ENCODE measurements around the gene ANG.
"Not testable (repeated sequence)": the region's sequence is repeated elsewhere in the genome, so short reads cannot be mapped to it uniquely, and the experiment has no call there.

ANG gene

DNA sequence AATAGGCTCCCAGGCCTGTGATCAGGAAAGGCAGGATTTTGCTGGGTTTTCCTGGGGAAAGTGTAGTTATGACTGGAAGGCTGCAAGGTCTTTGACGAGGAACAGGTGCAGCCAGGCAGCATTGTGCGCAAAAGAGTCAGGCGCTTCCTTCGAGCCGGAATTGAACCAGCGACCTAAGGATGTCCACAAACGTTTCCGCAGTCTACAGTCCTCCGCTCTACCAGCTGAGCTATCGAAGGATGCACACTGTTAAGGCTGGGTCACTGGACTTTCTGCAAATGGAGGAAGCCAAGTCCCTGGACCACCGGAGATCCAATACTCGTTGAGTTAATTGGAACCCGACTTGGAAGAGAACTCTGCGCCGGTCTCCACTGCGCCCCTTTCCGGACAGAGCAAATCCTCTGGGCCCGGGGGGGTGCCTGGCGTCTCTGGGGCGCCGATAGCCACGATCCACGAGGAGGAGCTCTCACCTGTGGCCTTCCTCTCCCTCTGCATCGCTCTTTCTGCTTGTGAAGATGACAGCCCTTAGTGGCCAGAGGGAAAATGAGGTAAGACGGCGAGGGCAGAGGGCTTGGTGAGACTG is 28.7 kb upstream of the ANG start:
- Mint-ChIP-seq H3K27ac (no peak overlapping the region), H3K9me3 (no peaks in the 10 kb centered on the region), H3K36me3 (no peaks in the 10 kb centered on the region), H3K27me3 (peaks cover 96% of the 10 kb centered on the region), H3K4me3 (no peak overlapping the region), H3K4me1 (peaks cover 48% of the 10 kb centered on the region)
- CTCF ChIA-PET = interaction anchor here (0.6 to 4.9 kb wide), 5 partner anchors 14 to 54 kb away, joined by 3 to 51 read pairs (median 5); no protein-coding TSS in a partner anchor
- DNase-seq = no peak

DNA sequence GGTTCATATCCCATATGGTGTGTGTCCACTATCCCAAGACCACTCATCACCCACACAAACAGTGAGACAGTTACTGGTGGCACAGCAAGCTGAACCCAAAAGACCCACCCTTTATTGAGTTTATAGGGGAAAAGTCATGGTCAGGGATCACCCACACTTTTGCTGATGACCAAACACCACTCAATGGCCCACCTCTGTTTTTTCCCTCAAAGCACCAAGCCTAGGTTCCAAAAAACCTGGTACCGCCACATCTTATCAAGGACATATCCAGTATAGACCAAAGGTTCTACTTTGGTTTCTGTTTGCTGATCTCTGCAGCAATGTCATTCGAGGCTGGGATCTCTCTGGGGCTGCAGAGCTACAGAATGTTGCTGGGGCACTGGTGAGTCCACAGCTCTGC is 27.4 kb upstream of the ANG start:
- Mint-ChIP-seq H3K36me3 (no peaks in the 10 kb centered on the region), H3K27ac (no peak overlapping the region), H3K9me3 (no peaks in the 10 kb centered on the region), H3K4me1 (peaks cover 48% of the 10 kb centered on the region), H3K4me3 (no peak overlapping the region), H3K27me3 (peaks cover 89% of the 10 kb centered on the region)
- no peak for DNase-seq
- CTCF ChIA-PET = interaction anchor here (0.5 to 2.4 kb wide), 5 partner anchors 23 to 39 kb away, joined by 3 to 11 read pairs (median 4); partner anchors contain the start of gene RNASE4

DNA sequence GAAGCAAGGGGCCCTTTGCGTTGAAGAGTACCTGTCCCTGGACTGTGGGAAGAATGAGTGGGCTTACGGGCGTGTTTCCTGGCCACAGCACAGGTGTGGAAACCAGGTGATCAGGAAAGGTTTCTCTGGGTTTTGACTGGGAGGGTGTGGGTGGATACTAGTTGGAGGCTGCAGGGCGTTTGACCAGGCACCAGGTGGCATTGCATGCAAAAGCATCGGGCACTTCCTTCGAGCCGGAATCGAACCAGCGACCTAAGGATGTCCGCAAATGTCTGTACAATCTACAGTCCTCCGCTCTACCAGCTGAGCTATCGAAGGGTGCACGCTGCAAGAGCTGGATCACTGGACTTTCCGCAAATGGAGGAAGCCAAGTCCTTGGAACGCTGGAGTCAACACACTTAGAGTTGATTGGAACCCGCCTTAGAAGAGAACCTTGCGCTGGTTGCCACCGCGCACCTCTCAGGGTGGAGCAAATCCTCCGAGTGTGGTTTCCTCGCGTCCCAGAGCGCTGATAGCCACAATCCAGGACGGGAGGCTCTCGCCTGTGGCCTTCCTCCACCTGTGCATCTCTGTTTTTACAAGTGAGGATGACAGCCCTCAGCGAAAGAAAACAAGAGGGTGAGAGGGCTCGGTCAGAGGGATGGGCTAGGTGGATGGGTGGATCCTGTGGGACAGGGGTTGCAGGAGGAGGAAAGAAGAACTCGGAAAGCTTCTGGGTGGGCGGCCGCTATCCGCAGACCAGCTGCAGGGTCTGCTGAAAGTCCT is 25.4 kb upstream of the ANG start:
- Mint-ChIP-seq H3K27me3 (peaks cover 70% of the 10 kb centered on the region), H3K27ac (no peak overlapping the region), H3K4me1 (peaks cover 48% of the 10 kb centered on the region), H3K9me3 (peaks cover 2% of the 10 kb centered on the region), H3K36me3 (peaks cover 1% of the 10 kb centered on the region), H3K4me3 (peak overlapping the region; percentile 68)
- CTCF ChIA-PET = interaction anchor here (0.6 to 4.2 kb wide), 10 partner anchors 11 to 37 kb away, joined by 3 to 56 read pairs (median 4); partner anchors contain the start of gene RNASE4
- DNase-seq = peak; percentile 82

DNA sequence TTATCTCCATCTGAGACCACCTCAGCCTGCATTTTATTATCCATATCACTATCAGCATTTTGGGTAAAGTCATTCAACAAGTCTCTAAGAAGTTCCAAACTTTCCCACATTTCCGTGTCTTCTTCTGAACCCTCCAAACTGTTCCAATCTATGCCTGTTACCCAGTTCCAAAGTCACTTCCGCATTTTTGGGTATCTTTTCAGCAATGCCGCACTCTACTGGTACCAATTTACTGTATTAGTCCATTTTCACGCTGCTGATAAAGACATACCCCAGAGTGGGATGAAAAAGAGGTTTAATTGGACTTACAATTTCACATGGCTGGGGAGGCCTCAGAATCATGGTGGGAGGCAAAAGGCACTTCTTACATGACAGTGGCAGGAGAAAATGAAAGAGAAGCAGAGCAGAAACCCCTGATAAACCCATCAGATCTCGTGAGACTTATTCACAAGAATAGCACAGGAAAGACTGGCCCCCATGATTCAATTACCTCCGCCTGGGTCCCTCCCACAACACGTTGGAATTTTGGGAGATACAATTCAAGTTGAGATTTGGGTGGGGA is 22.1 kb upstream of the ANG start:
- H3K36me3 Mint-ChIP-seq = not testable (repeated sequence)
- peak overlapping the region; percentile 47 for H3K27ac Mint-ChIP-seq

DNA sequence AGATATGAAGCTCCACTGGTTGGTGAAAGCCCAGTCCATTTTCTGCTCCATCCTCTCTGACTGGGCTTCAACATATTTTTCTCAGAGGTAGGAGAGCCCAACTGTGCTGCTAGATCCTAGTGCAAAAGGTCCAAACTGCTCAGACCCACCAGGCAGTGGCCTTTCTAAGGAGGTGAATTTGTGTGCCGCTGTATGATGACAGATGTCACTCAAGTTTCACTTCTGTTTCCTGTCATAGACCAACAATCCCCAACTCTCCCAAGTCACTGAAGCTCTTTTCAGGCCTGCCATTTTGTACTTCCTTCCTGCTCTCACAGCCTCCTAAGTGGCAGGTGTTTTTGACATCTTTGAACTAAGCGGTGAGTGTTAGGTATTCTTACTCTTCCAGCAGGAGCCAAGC is 20.6 kb upstream of the ANG start:
- CTCF ChIA-PET = interaction anchor here (0.8 to 6.1 kb wide), 4 partner anchors 11 to 114 kb away, joined by 3 to 37 read pairs (median 6); partner anchors contain the start of gene RNASE4
- peak; percentile 39 for DNase-seq
- peaks cover 26% of the 10 kb centered on the region for H3K27me3 Mint-ChIP-seq
- peak overlapping the region; percentile 88 for H3K27ac Mint-ChIP-seq
- no peak overlapping the region for H3K4me3 Mint-ChIP-seq
- peaks cover 2% of the 10 kb centered on the region for H3K9me3 Mint-ChIP-seq
- peaks cover 6% of the 10 kb centered on the region for H3K36me3 Mint-ChIP-seq
- peaks cover 39% of the 10 kb centered on the region for H3K4me1 Mint-ChIP-seq

More for the DNA sequence above, 22.1 kb upstream of the ANG start:
- not testable (repeated sequence) for DNase-seq, H3K4me3 Mint-ChIP-seq, H3K9me3 Mint-ChIP-seq
- H3K4me1 Mint-ChIP-seq = peaks cover 52% of the 10 kb centered on the region
- peaks cover 41% of the 10 kb centered on the region for H3K27me3 Mint-ChIP-seq
- CTCF ChIA-PET = interaction anchor here (4.2 kb wide), 1 partner anchor 14 kb away, joined by 56 read pairs; no protein-coding TSS in a partner anchor

- Mint-ChIP-seq H3K27me3 (peaks cover 23% of the 10 kb centered on the region), H3K4me1 (peaks cover 30% of the 10 kb centered on the region), H3K36me3 (peaks cover 6% of the 10 kb centered on the region), H3K9me3 (peaks cover 2% of the 10 kb centered on the region), H3K4me3 (no peak overlapping the region), H3K27ac (no peak overlapping the region)
- no peak for DNase-seq
- CTCF ChIA-PET = interaction anchor here (1.0 to 6.1 kb wide), 2 partner anchors 13 to 24 kb away, joined by 3 to 37 read pairs; partner anchors contain the start of gene RNASE4
These were observed 19.6 kb upstream of the ANG start for GRCh38 chr14:20668969-20669368.

GRCh38 chr14:20671597-20672283 is 16.8 kb upstream of the ANG start:
- peaks cover 22% of the 10 kb centered on the region for H3K27me3 Mint-ChIP-seq
- no peak overlapping the region for H3K4me3 Mint-ChIP-seq
- no peak overlapping the region for H3K27ac Mint-ChIP-seq
- peaks cover 23% of the 10 kb centered on the region for H3K4me1 Mint-ChIP-seq
- peaks cover 6% of the 10 kb centered on the region for H3K36me3 Mint-ChIP-seq
- H3K9me3 Mint-ChIP-seq = no peaks in the 10 kb centered on the region
- CTCF ChIA-PET = interaction anchor here (6.1 kb wide), 1 partner anchor 10 kb away, joined by 37 read pairs; the partner anchor contains the start of gene RNASE4
- no peak for DNase-seq

- Mint-ChIP-seq H3K27me3 (peaks cover 24% of the 10 kb centered on the region), H3K27ac (no peak overlapping the region), H3K36me3 (no peaks in the 10 kb centered on the region), H3K9me3 (no peaks in the 10 kb centered on the region), H3K4me3 (no peak overlapping the region), H3K4me1 (peaks cover 13% of the 10 kb centered on the region)
- CTCF ChIA-PET = interaction anchor here (1.3 to 2.7 kb wide), 4 partner anchors 11 to 198 kb away, joined by 3 to 6 read pairs (median 4); no protein-coding TSS in a partner anchor
- no peak for DNase-seq
These were observed 12.9 kb upstream of the ANG start for GRCh38 chr14:20675669-20676068.

- Mint-ChIP-seq H3K9me3 (no peaks in the 10 kb centered on the region), H3K27ac (no peak overlapping the region), H3K4me1 (peaks cover 17% of the 10 kb centered on the region), H3K4me3 (no peak overlapping the region), H3K36me3 (no peaks in the 10 kb centered on the region), H3K27me3 (peaks cover 24% of the 10 kb centered on the region)
- DNase-seq = no peak
- CTCF ChIA-PET = interaction anchor here (1.3 to 2.7 kb wide), 4 partner anchors 11 to 198 kb away, joined by 3 to 6 read pairs (median 4); no protein-coding TSS in a partner anchor
These were observed 12.5 kb upstream of the ANG start for GRCh38 chr14:20676072-20676471.

GRCh38 chr14:20679907-20680306 is 8.7 kb upstream of the ANG start:
- H3K9me3 Mint-ChIP-seq = no peaks in the 10 kb centered on the region
- peaks cover 26% of the 10 kb centered on the region for H3K4me1 Mint-ChIP-seq
- CTCF ChIA-PET = interaction anchor here (0.8 to 5.2 kb wide), 6 partner anchors 10 to 350 kb away, joined by 3 to 56 read pairs (median 30); no protein-coding TSS in a partner anchor
- no peak overlapping the region for H3K27ac Mint-ChIP-seq
- no peaks in the 10 kb centered on the region for H3K36me3 Mint-ChIP-seq
- H3K27me3 Mint-ChIP-seq = peaks cover 19% of the 10 kb centered on the region
- peak; percentile 33 for DNase-seq
- H3K4me3 Mint-ChIP-seq = no peak overlapping the region

- CTCF ChIA-PET = interaction anchor here (0.8 to 5.2 kb wide), 6 partner anchors 10 to 351 kb away, joined by 3 to 56 read pairs (median 30); no protein-coding TSS in a partner anchor
- H3K4me1 Mint-ChIP-seq = peaks cover 30% of the 10 kb centered on the region
- H3K9me3 Mint-ChIP-seq = no peaks in the 10 kb centered on the region
- no peak for DNase-seq
- H3K4me3 Mint-ChIP-seq = no peak overlapping the region
- H3K27ac Mint-ChIP-seq = no peak overlapping the region
- peaks cover 19% of the 10 kb centered on the region for H3K27me3 Mint-ChIP-seq
- no peaks in the 10 kb centered on the region for H3K36me3 Mint-ChIP-seq
These were observed 8.2 kb upstream of the ANG start for GRCh38 chr14:20680363-20680762.

DNA sequence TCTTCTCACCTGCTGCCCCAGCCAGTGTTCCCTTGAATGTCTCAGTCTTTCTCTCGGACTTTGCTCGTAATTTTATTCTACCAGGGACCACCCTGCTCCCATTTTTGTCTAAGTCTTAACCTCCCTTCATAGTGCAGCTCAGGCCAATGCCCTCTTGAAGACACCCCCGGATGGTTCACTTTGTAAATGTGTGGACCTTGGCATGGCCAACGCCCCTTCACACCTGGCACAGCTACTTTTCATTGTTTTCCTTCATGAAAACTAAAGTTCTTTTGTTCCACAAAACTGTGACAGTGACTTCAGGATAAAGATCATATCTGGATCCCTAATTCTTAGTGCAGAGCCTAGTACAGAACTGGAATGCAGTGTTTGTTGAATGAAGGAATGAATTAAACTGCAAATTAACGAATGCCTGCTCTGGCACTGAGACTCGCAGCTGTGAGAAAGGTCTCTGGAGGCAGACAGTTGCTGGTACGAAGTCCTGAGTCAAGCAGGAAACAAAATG is 7.7 kb upstream of the ANG start:
- H3K27ac Mint-ChIP-seq = no peak overlapping the region
- H3K4me1 Mint-ChIP-seq = peaks cover 31% of the 10 kb centered on the region
- H3K27me3 Mint-ChIP-seq = peaks cover 15% of the 10 kb centered on the region
- CTCF ChIA-PET = interaction anchor here (0.8 to 5.2 kb wide), 9 partner anchors 10 to 351 kb away, joined by 3 to 56 read pairs (median 13); partner anchors contain the start of gene PARP2
- H3K4me3 Mint-ChIP-seq = no peak overlapping the region
- H3K36me3 Mint-ChIP-seq = no peaks in the 10 kb centered on the region
- H3K9me3 Mint-ChIP-seq = no peaks in the 10 kb centered on the region
- peak; percentile 65 for DNase-seq

DNA sequence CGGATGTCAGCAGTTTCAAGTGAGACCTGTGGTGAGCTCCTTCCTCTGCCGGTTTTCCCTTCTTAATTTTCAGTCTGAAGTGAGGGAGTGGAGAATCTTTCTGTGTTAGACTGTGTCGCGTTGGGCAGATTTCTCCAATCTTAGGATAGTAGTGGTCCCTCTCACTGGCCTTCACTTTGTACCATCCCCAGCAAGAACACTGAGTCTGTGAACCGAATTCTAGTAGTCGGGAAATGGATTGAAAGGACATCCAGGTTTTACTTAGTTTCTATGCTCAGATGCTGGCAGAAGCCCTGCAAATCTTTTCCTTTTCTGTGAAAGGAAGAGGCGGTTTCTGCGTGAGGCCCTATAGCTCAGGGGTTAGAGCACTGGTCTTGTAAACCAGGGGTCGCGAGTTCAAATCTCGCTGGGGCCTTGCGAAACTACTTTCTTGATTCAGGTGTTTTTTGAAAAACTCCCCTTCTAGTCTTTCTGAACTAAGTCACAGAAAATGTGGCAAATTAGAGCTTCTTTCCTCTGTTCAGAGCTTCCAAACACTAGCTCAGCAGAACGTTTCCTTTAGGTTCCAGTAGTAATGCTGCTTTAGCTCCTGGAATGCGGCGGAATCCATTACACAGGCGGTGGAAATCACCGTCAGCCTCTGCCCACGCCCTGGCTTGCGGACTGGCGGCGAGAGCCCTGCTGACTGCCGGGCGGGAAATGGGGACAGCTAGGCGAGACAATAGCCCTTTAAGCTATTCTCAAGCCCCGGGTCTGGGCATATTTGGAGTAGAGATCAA is 7.0 kb upstream of the ANG start:
- CTCF ChIA-PET = interaction anchor here (0.9 to 5.2 kb wide), 9 partner anchors 10 to 338 kb away, joined by 3 to 56 read pairs (median 13); partner anchors contain the start of genes PARP2 and PIP4P1
- H3K4me3 Mint-ChIP-seq = no peak overlapping the region

More for the DNA sequence above, 7.0 kb upstream of the ANG start:
- DNase-seq = peak; percentile 86
- H3K27ac Mint-ChIP-seq = no peak overlapping the region
- H3K9me3 Mint-ChIP-seq = no peaks in the 10 kb centered on the region
- H3K27me3 Mint-ChIP-seq = peaks cover 8% of the 10 kb centered on the region
- H3K36me3 Mint-ChIP-seq = no peaks in the 10 kb centered on the region
- peaks cover 31% of the 10 kb centered on the region for H3K4me1 Mint-ChIP-seq

All from activated naive CD4-positive, alpha-beta T cell treated with anti-CD3 and anti-CD28 coated beads, Interleukin-2, amount 10 ng/mL, durations not matched to agents 7 days and 5 days (primary cell).